ENCODE data around the gene L1TD1.
"Not testable (repeated sequence)": the region's sequence is repeated elsewhere in the genome, so short reads cannot be mapped to it uniquely, and the experiment has no call there.

L1TD1 gene

GRCh38 chr1:62239652-62240403 is 45.2 kb downstream of the L1TD1 start:
- DNase-seq: not testable (repeated sequence)

GRCh38 chr1:62240651-62241370 is 46.2 kb downstream of the L1TD1 start:
- no peak for DNase-seq

GRCh38 chr1:62241371-62242131 is 46.9 kb downstream of the L1TD1 start:
- no peak for DNase-seq

- DNase-seq: not testable (repeated sequence)
Measured at GRCh38 chr1:62244380-62244779, 49.7 kb downstream of the L1TD1 start.

GRCh38 chr1:62245201-62245600 is 50.6 kb downstream of the L1TD1 start:
- no peak for DNase-seq

- DNase-seq: no peak
Measured at GRCh38 chr1:62247391-62248168, 52.9 kb downstream of the L1TD1 start.

- no peak for DNase-seq
Measured at GRCh38 chr1:62250126-62250726, 55.6 kb downstream of the L1TD1 start.

GRCh38 chr1:62259551-62259950 is 64.9 kb downstream of the L1TD1 start:
- no peak for DNase-seq

- DNase-seq: no peak
Measured at GRCh38 chr1:62260688-62261087, 66.0 kb downstream of the L1TD1 start.

Data from activated T-cell treated with anti-CD3 and anti-CD28 coated beads for 4 hours (primary cell).